ENCODE measurements around the gene TOR3A.

DNA sequence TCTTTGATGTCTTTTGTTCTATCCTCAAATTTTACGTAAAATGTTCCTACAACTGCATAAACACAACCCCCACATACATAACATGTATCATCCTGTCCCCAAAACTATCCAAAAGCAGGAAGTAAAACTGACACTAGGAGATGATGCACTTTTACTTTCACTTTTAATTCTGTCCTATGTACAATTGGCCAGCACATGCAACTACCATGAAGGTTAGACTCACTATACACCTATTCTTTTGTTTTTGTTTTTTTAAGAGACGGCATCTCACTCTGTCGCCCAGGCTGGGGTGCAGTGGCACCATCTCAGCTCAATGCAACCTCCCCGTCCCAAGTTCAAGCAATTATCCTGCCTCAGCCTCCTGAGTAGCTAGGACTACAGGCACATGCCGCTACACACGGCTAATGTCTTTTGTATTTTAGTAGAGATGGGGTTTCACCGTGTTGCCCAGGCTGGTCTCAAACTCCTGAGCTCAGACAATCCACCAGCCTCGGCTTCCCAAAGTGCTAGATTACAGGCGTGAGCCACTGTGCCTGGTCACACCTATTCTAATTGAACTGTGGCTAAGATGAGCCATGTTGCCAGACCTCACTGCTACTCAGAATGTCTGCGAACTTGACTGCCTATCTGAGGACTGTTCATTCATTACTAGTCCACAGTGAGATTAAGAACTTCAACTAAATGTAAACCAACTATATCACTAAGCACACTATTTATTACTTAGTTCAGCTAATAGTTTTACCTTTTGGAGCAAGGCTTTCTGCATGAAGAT is 48.0 kb downstream of the TOR3A start:
- TF ChIP-seq, protein P1, sequence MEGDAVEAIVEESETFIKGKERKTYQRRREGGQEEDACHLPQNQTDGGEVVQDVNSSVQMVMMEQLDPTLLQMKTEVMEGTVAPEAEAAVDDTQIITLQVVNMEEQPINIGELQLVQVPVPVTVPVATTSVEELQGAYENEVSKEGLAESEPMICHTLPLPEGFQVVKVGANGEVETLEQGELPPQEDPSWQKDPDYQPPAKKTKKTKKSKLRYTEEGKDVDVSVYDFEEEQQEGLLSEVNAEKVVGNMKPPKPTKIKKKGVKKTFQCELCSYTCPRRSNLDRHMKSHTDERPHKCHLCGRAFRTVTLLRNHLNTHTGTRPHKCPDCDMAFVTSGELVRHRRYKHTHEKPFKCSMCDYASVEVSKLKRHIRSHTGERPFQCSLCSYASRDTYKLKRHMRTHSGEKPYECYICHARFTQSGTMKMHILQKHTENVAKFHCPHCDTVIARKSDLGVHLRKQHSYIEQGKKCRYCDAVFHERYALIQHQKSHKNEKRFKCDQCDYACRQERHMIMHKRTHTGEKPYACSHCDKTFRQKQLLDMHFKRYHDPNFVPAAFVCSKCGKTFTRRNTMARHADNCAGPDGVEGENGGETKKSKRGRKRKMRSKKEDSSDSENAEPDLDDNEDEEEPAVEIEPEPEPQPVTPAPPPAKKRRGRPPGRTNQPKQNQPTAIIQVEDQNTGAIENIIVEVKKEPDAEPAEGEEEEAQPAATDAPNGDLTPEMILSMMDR (conservative IDR thresholded peaks at IDR 0.05 in 1 of 2, IDR thresholded peaks at IDR 0.05 in 1 of 2; ENCODE audit: low read depth in 1 of 2, low read length in 2 of 2), result no peak
- TF ChIP-seq EZH2 (IDR thresholded peaks at IDR 0.05; ENCODE audit: low read length, missing control alignments), result no peak
